GM19324 (cell line): ENCODE results near the gene CHST9.

ENCODE experiments used
- ATAC-seq: cut with Tn5 transposase; IDR thresholded peaks from one replicate; pipeline ENCODE4 v1.9.1; 2021; ENCODE audit warnings: mild to moderate bottlenecking, moderate library complexity; ENCODE audit not compliant: unreplicated experiment, low FRiP score

Gene CHST9

GRCh38 chr18:26875040-26875654 is 310.0 kb downstream of the CHST9 start:
- no peak for ATAC-seq

- ATAC-seq = no peak
These were observed 310.8 kb downstream of the CHST9 start for GRCh38 chr18:26874283-26874682.

- ATAC-seq = no peak
These were observed 315.5 kb downstream of the CHST9 start for GRCh38 chr18:26869640-26870039.

- ATAC-seq = no peak
These were observed 316.0 kb downstream of the CHST9 start for GRCh38 chr18:26868968-26869586.

GRCh38 chr18:26867471-26867870 is 317.6 kb downstream of the CHST9 start:
- ATAC-seq = no peak

- ATAC-seq = no peak
These were observed 319.6 kb downstream of the CHST9 start, which contains the start of gene AQP4 for GRCh38 chr18:26865557-26865956. TSS of gene AQP4 (minus strand) at chr18:26865707. CDS start at chr18:26865689, 18 bp downstream.

GRCh38 chr18:26864658-26865057 is 320.4 kb downstream of the CHST9 start:
- ATAC-seq = no peak

GRCh38 chr18:26863921-26864497 is 321.1 kb downstream of the CHST9 start:
- no peak for ATAC-seq

GRCh38 chr18:26863122-26863879 is 321.8 kb downstream of the CHST9 start:
- no peak for ATAC-seq

- ATAC-seq = no peak
These were observed 323.0 kb downstream of the CHST9 start for GRCh38 chr18:26862084-26862483.
